Liver (tissue), 9 donors: Measurements from ENCODE around the gene TMEM40. TPM values are rescaled to one million over a fixed set of nuclear protein-coding genes. Genes with fewer than 3 reads are reported as not detected.

Source experiments
- DNase-seq: peaks from one replicate; pipeline ENCODE4 v3.0.0-alpha.2; 2017; ENCODE audit warnings: low spot score
- H3K27ac ChIP-seq, 2 donors: one replicate each; pipeline ENCODE4 v1.7.0; 2013; ENCODE audit warnings: inconsistent platforms in 2 of 2, low read length in 2 of 2, control low read depth in 1 of 2, low read depth in 1 of 2, mild to moderate bottlenecking in 1 of 2
- H3K27me3 ChIP-seq, 4 donors: one replicate each; pipeline versions ENCODE4 v1.6.1 to v1.7.0; 2013; ENCODE audit warnings: low read length in 3 of 4, inconsistent platforms in 1 of 4, mild to moderate bottlenecking in 1 of 4, moderate library complexity in 1 of 4; ENCODE audit not compliant: control insufficient read depth in 4 of 4, insufficient read depth in 4 of 4
- H3K36me3 ChIP-seq, 4 donors: one replicate each; pipeline versions ENCODE4 v1.6.1 to v1.7.0; 2013; ENCODE audit warnings: low read length in 3 of 4, mild to moderate bottlenecking in 3 of 4, low read depth in 1 of 4, moderate library complexity in 1 of 4; ENCODE audit not compliant: control insufficient read depth in 4 of 4, insufficient read depth in 3 of 4
- H3K4me1 ChIP-seq, 4 donors: one replicate each; pipeline versions ENCODE4 v1.6.1 to v1.7.0; 2013; ENCODE audit warnings: low read length in 3 of 4, mild to moderate bottlenecking in 3 of 4, moderate library complexity in 1 of 4; ENCODE audit not compliant: control insufficient read depth in 4 of 4, insufficient read depth in 4 of 4
- H3K4me3 ChIP-seq, 3 donors: one replicate each; pipeline versions ENCODE4 v1.6.1 to v1.7.0; 2013; ENCODE audit warnings: low read length in 3 of 3, control low read depth in 1 of 3, low read depth in 1 of 3, mild to moderate bottlenecking in 1 of 3
- H3K9ac ChIP-seq, 2 donors: one replicate each; pipeline ENCODE4 v1.7.0; 2013; ENCODE audit warnings: low read length in 2 of 2, mild to moderate bottlenecking in 2 of 2, moderate library complexity in 2 of 2, control low read depth in 1 of 2, low read depth in 1 of 2
- H3K9me3 ChIP-seq, 4 donors: one replicate each; pipeline versions ENCODE4 v1.6.1 to v1.7.0; 2013; ENCODE audit warnings: low read length in 3 of 4; ENCODE audit not compliant: control insufficient read depth in 4 of 4
- EGR1 ChIP-seq, 2 donors: IDR thresholded peaks; 2 replicates each; pipeline ENCODE4 v1.6.1; 2016 to 2018; ENCODE audit warnings: antibody characterized with exemption in 2 of 2, low read depth in 2 of 2
- FOXA1 ChIP-seq: IDR thresholded peaks from 2 replicates; pipeline ENCODE4 v1.6.1; 2016; ENCODE audit warnings: antibody characterized with exemption
- FOXA2 ChIP-seq: IDR thresholded peaks from 2 replicates; pipeline ENCODE4 v1.6.1; 2016; ENCODE audit warnings: antibody characterized with exemption
- GABPA ChIP-seq, 2 donors: IDR thresholded peaks in 1 of 2; conservative IDR thresholded peaks in 1 of 2; 2 replicates each; pipeline ENCODE4 v1.6.1; 2016; ENCODE audit warnings: antibody characterized with exemption in 2 of 2, mild to moderate bottlenecking in 1 of 2, moderate library complexity in 1 of 2
- HNF4A ChIP-seq, 2 donors: conservative IDR thresholded peaks; 2 replicates each; pipeline ENCODE4 v1.6.1; 2016; ENCODE audit warnings: antibody characterized with exemption in 2 of 2, mild to moderate bottlenecking in 2 of 2
- HNF4G ChIP-seq: IDR thresholded peaks from 2 replicates; pipeline ENCODE4 v1.6.1; 2016; ENCODE audit warnings: antibody characterized with exemption
- JUND ChIP-seq, 2 donors: IDR thresholded peaks; 2 replicates each; pipeline ENCODE4 v1.6.1; 2016; ENCODE audit warnings: antibody characterized with exemption in 2 of 2
- NR2F2 ChIP-seq: IDR thresholded peaks from 2 replicates; pipeline ENCODE4 v1.6.1; 2016; ENCODE audit warnings: antibody characterized with exemption
- RAD21 ChIP-seq, 2 donors: IDR thresholded peaks; 2 replicates each; pipeline ENCODE4 v1.6.1; 2016; ENCODE audit warnings: antibody characterized with exemption in 2 of 2, mild to moderate bottlenecking in 2 of 2
- SP1 ChIP-seq: IDR thresholded peaks from 2 replicates; pipeline ENCODE4 v1.6.1; 2018; ENCODE audit warnings: antibody characterized with exemption, mild to moderate bottlenecking
- TAF1 ChIP-seq: conservative IDR thresholded peaks from 2 replicates; pipeline ENCODE4 v1.6.1; 2016; ENCODE audit warnings: antibody characterized with exemption, mild to moderate bottlenecking
- YY1 ChIP-seq: IDR thresholded peaks from 2 replicates; pipeline ENCODE4 v1.6.1; 2016; ENCODE audit warnings: antibody characterized with exemption, mild to moderate bottlenecking
- WGBS: extraction: QIAGEN DNeasy Blood & Tissue Kit; methylation state at CpG from one replicate; pipeline ENCODE4 v1.1.7; 2013; 5-methylcytosine and 5-hydroxymethylcytosine counted together
- polyA plus RNA-seq, 2 donors: library from polyadenylated mRNA; stranded (reverse) in 1 of 2; unstranded in 1 of 2; fragments of 200-250 nt in 1 of 2; fragments of >200 nt in 1 of 2; fragmentation: Nextera tagmentation in 1 of 2; extraction: Ambion mirVana in 1 of 2; gene quantifications; one replicate each; pipeline versions ENCODE4 v1.2.1 to v1.2.3, GENCODE V29; 2013 to 2015
- total RNA-seq, 2 donors: library from RNA; depleted of rRNA; stranded (reverse); fragments of >200 nt; gene quantifications; one replicate each; pipeline ENCODE4 v1.2.3, GENCODE V29; 2014
- TF ChIP-seq, protein P1 (sequence below): fragments of 150-350 bp; IDR thresholded peaks from 2 replicates; pipeline ENCODE4 v1.5.1; 2017; ENCODE audit warnings: improper control_type of control experiment, low read depth, low read length; ENCODE audit not compliant: missing input control
- TF ChIP-seq, protein P2 (sequence below): IDR thresholded peaks from 2 replicates; pipeline ENCODE4 v1.6.1; 2016; ENCODE audit warnings: antibody characterized with exemption, mild to moderate bottlenecking
- TF ChIP-seq, protein P3 (sequence below): IDR thresholded peaks from 2 replicates; pipeline ENCODE4 v1.6.1; 2016; ENCODE audit warnings: antibody characterized with exemption
- donor health status: healthy.
- donor health status: healthy.
- donor health status: healthy.
- donor health status: healthy.
- donor health status: healthy.

Gene TMEM40
- total and polyA plus RNA-seq, 4 donors = 0.57 to 0.79 TPM; not detected in 2

DNA sequence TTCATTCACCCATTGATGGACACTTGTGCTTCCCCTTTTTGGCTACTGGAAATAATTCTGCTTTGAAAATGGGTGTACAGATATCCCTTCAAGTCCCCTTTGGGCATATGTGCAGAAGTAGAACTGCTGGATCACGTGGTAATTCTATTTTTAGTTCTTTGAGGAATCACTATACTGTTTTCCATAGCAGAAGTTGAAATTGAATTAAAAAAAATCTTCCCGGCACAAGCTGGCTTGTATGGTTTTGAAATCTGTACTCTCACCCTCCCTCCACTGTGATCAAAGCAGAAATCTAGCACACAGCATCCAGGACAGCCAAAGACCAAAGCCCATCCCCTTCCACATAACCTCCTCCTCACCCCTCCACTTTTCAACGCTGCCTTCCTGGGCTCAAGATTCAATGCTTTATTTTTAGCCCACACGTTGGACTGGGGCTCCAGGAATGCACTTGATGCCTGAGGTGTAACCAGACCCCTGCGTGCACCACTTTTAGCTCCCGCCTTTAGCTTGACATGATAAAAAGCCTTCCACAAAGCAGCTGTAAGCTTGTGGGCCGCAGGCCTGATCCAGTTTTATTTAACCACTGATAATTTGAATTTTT, 29.9 kb downstream of the TMEM40 start:
- DNase-seq = no peak
- H3K27ac ChIP-seq = no peak overlapping the region

DNA sequence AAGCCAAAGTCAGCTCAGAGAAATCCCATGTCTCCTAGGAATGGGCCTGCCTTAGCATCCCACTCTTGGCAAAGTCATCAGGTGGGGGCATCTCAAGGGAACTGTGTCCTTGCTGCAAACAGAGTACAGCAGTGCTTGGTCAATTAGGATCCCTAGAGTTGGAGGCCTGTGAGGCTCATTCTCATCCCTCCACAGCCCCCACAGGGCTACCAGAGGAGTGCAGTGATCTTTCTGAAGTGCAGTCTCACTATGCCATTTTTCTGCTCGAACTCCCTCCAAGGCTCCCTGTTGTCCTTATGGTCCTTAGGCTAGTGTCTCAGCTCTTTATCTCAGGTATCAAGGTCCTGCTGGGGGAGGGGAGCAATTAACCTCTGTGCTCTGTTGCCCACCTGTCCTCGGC, 31.1 kb downstream of the TMEM40 start:
- H3K4me1 ChIP-seq = peaks cover 0 to 3% (median under 1%) of the 10 kb centered on the region in 4 donors
- 79% methylated on average over 2 of the region's 2 CpGs for WGBS
- no peak overlapping the region for H3K4me3 ChIP-seq
- no peak overlapping the region for H3K27ac ChIP-seq
- H3K27me3 ChIP-seq = no peaks in the 10 kb centered on the region
- DNase-seq = no peak
- TF ChIP-seq FOXA2 = no peak
- no peak for TF ChIP-seq RAD21 (IDR thresholded peaks at IDR 0.05)
- no peak for TF ChIP-seq HNF4A (conservative IDR thresholded peaks at IDR 0.05)
- TF ChIP-seq, protein P1, sequence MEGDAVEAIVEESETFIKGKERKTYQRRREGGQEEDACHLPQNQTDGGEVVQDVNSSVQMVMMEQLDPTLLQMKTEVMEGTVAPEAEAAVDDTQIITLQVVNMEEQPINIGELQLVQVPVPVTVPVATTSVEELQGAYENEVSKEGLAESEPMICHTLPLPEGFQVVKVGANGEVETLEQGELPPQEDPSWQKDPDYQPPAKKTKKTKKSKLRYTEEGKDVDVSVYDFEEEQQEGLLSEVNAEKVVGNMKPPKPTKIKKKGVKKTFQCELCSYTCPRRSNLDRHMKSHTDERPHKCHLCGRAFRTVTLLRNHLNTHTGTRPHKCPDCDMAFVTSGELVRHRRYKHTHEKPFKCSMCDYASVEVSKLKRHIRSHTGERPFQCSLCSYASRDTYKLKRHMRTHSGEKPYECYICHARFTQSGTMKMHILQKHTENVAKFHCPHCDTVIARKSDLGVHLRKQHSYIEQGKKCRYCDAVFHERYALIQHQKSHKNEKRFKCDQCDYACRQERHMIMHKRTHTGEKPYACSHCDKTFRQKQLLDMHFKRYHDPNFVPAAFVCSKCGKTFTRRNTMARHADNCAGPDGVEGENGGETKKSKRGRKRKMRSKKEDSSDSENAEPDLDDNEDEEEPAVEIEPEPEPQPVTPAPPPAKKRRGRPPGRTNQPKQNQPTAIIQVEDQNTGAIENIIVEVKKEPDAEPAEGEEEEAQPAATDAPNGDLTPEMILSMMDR = no peak
- no peak for TF ChIP-seq EGR1 (IDR thresholded peaks at IDR 0.05; ENCODE audit: low read depth in 2 of 2)
- no peak for TF ChIP-seq JUND (IDR thresholded peaks at IDR 0.05)
- no peak for TF ChIP-seq HNF4G
- TF ChIP-seq GABPA (IDR thresholded peaks at IDR 0.05 in 1 of 2, conservative IDR thresholded peaks at IDR 0.05 in 1 of 2) = no peak
- TF ChIP-seq SP1 = no peak
- TF ChIP-seq FOXA1 = no peak
- no peak for TF ChIP-seq TAF1
- no peak for TF ChIP-seq YY1
- TF ChIP-seq, protein P2, sequence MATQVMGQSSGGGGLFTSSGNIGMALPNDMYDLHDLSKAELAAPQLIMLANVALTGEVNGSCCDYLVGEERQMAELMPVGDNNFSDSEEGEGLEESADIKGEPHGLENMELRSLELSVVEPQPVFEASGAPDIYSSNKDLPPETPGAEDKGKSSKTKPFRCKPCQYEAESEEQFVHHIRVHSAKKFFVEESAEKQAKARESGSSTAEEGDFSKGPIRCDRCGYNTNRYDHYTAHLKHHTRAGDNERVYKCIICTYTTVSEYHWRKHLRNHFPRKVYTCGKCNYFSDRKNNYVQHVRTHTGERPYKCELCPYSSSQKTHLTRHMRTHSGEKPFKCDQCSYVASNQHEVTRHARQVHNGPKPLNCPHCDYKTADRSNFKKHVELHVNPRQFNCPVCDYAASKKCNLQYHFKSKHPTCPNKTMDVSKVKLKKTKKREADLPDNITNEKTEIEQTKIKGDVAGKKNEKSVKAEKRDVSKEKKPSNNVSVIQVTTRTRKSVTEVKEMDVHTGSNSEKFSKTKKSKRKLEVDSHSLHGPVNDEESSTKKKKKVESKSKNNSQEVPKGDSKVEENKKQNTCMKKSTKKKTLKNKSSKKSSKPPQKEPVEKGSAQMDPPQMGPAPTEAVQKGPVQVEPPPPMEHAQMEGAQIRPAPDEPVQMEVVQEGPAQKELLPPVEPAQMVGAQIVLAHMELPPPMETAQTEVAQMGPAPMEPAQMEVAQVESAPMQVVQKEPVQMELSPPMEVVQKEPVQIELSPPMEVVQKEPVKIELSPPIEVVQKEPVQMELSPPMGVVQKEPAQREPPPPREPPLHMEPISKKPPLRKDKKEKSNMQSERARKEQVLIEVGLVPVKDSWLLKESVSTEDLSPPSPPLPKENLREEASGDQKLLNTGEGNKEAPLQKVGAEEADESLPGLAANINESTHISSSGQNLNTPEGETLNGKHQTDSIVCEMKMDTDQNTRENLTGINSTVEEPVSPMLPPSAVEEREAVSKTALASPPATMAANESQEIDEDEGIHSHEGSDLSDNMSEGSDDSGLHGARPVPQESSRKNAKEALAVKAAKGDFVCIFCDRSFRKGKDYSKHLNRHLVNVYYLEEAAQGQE = no peak
- TF ChIP-seq, protein P3, sequence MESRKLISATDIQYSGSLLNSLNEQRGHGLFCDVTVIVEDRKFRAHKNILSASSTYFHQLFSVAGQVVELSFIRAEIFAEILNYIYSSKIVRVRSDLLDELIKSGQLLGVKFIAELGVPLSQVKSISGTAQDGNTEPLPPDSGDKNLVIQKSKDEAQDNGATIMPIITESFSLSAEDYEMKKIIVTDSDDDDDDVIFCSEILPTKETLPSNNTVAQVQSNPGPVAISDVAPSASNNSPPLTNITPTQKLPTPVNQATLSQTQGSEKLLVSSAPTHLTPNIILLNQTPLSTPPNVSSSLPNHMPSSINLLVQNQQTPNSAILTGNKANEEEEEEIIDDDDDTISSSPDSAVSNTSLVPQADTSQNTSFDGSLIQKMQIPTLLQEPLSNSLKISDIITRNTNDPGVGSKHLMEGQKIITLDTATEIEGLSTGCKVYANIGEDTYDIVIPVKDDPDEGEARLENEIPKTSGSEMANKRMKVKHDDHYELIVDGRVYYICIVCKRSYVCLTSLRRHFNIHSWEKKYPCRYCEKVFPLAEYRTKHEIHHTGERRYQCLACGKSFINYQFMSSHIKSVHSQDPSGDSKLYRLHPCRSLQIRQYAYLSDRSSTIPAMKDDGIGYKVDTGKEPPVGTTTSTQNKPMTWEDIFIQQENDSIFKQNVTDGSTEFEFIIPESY = no peak
- H3K9ac ChIP-seq = no peak overlapping the region
- no peaks in the 10 kb centered on the region for H3K36me3 ChIP-seq
- no peaks in the 10 kb centered on the region for H3K9me3 ChIP-seq

More for the DNA sequence above, 29.9 kb downstream of the TMEM40 start:
- Histone ChIP-seq H3K36me3 (no peaks in the 10 kb centered on the region), H3K4me3 (no peak overlapping the region), H3K9me3 (no peaks in the 10 kb centered on the region), H3K27me3 (no peaks in the 10 kb centered on the region), H3K9ac (no peak overlapping the region), H3K4me1 (peaks cover 0 to 3% (median under 1%) of the 10 kb centered on the region in 4 donors)
- TF ChIP-seq JUND (IDR thresholded peaks at IDR 0.05) (no peak), YY1 (no peak), NR2F2 (no peak)
- TF ChIP-seq, protein P2 = no peak
- WGBS = 59% methylated on average over 7 of the region's 7 CpGs
